ENCODE results near the gene CYP26A1.

DNA sequence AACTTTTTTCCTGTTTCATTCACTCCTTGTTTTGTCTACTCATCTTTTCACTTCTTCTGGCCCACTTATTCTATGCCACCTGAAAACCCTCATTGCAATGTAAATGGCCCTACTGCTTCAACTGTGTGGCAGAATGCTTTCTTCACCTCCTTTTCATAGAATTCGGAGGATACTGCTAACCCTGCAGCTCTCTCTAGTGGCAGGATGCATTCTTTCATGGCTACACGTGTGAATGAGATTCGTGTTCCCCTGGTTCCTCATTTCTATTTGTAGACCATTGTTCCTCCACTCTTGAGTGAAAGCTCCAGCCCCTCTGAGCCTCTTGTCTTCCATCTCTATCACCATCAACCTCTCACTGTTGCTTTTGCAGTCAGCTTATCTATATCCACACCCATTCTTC, 34.0 kb upstream of the CYP26A1 start:
- TF ChIP-seq, protein P1, sequence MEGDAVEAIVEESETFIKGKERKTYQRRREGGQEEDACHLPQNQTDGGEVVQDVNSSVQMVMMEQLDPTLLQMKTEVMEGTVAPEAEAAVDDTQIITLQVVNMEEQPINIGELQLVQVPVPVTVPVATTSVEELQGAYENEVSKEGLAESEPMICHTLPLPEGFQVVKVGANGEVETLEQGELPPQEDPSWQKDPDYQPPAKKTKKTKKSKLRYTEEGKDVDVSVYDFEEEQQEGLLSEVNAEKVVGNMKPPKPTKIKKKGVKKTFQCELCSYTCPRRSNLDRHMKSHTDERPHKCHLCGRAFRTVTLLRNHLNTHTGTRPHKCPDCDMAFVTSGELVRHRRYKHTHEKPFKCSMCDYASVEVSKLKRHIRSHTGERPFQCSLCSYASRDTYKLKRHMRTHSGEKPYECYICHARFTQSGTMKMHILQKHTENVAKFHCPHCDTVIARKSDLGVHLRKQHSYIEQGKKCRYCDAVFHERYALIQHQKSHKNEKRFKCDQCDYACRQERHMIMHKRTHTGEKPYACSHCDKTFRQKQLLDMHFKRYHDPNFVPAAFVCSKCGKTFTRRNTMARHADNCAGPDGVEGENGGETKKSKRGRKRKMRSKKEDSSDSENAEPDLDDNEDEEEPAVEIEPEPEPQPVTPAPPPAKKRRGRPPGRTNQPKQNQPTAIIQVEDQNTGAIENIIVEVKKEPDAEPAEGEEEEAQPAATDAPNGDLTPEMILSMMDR (IDR thresholded peaks at IDR 0.05; ENCODE audit: borderline replicate concordance, extremely low read depth, low read length, poor library complexity, severe bottlenecking): peak; percentile 50
- no peak for TF ChIP-seq EZH2 (IDR thresholded peaks at IDR 0.05; ENCODE audit: borderline replicate concordance, low read depth, low read length, severe bottlenecking)
